ENCODE data around the gene CREB3L4. TPM values are rescaled to one million over a fixed set of nuclear protein-coding genes. Genes with fewer than 3 reads are reported as not detected.
"Not testable (repeated sequence)": the region's sequence is repeated elsewhere in the genome, so short reads cannot be mapped to it uniquely, and the experiment has no call there.

Gene CREB3L4
- polyA plus RNA-seq, 1 donor = 36.1 TPM

DNA sequence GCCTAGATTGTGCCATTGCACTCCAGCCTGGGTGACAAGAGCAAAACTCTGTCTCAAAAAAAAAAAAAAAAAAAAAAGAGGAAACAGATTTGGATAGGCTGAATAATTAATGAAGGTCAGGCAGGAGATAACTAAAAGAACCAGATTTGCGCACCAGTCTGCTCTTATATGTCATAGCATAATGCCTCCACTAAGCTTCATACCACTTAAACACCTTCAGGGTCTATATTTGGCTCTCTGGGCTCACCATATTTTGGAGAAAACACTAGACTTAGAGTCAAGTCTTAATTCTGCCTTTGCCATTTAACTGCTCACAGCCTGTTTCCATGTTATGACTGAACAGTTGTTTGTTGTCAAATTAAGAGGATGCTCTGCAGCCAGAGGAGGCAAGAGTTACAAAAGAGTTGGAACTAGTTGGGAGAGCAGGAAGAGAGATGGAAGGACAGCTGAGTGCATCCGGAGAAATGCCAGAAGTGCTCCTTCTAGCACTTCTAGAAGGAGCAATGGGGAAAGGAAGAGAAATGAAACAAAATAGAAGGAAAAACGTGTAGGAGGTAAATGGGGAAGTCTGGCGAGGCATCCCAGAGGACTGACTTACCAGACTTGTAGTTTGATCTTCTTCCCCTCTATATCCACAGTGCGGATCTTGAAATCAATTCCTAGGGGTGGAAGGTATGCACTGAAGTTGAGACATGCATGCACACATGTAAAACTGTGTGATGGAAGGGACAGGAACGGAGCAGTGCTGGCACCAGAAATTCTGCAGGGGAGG lies 16.6 kb downstream of the CREB3L4 start:
- DNase-seq = no peak

- no peak for DNase-seq
Measured at GRCh38 chr1:153985341-153985912, 17.7 kb downstream of the CREB3L4 start.

DNA sequence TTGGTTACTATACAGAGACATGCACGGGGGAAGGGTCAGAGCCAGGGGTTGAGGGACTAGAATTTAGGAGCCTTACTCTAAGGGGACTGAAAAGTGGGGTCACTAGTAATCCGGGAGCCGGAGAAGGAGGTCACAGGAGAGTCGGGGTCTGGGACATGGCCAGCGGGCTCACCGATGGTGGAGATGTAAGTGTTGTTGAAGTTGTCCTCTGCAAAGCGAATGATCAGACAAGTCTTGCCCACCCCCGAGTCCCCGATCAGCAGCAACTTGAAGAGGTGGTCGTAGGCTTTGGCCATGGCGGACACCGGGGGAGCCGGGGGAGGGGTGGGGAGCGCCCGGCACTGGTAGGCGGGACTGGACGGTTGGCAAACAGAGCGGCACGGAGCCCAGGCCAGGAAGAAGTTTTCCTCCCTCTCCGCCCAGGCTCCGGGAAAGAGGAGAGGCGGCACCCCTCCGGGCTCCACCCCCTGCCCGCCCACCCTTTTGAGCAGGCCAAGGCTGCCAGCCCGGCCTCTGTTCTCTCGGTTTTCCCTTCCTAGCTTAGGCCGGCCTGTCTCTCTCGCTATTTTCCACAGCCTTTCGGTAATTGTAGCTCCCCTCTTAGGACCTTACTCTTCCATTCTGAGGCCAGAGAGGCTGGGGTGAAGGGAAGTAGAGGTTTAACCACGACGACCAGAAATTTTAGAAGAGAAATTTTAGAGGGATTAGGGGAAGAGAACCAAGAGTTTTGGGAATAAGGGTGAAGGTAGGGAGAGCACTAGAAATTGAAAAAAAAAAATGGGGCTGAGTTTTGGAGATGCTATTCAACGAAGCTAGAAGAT lies 18.4 kb downstream of the CREB3L4 start, which contains the start of gene RAB13:
TSS of gene RAB13 (minus strand) at position 399 of the 821 bp plus-strand sequence. CDS start at position 296, 103 bp downstream.
- peak; percentile 83 for DNase-seq

- DNase-seq = no peak
Measured at GRCh38 chr1:153987621-153988020, 19.9 kb downstream of the CREB3L4 start.

- peak; percentile 98 for DNase-seq
Measured at GRCh38 chr1:153990468-153991150, 22.9 kb downstream of the CREB3L4 start, which contains the start of gene RPS27. Gene RPS27 (plus strand): TSS chr1:153990762. CDS start chr1:153990797, 35 bp downstream.

- no peak for DNase-seq
Measured at GRCh38 chr1:153991151-153991630, 23.5 kb downstream of the CREB3L4 start.

- no peak for DNase-seq
Measured at GRCh38 chr1:153991806-153992205, 24.1 kb downstream of the CREB3L4 start.

GRCh38 chr1:153995202-153995601 lies 27.5 kb downstream of the CREB3L4 start:
- DNase-seq = no peak

GRCh38 chr1:153995640-153996039 lies 27.9 kb downstream of the CREB3L4 start:
- DNase-seq = no peak

DNA sequence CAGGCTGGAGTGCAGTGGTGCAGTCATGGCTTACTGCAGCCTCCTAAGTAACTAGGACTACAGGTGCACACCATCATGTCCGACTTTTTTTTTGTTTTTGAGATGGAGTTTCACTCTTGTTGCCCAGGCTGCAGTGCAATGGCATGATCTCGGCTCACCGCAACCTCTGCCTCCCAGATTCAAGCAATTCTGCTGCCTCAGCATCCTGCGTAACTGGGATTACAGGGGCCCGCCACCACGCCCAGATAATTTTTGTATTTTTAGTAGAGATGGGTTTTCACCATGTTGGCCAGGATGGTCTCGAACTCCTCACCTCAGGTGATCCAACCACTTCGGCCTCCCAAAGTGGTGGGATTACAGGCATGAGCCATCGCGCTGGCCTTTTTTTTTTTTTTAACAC lies 29.2 kb downstream of the CREB3L4 start:
- not testable (repeated sequence) for DNase-seq

GRCh38 chr1:154000420-154000819 lies 32.7 kb downstream of the CREB3L4 start:
- DNase-seq = no peak

- no peak for DNase-seq
Measured at GRCh38 chr1:154006136-154006535, 38.4 kb downstream of the CREB3L4 start.

DNA sequence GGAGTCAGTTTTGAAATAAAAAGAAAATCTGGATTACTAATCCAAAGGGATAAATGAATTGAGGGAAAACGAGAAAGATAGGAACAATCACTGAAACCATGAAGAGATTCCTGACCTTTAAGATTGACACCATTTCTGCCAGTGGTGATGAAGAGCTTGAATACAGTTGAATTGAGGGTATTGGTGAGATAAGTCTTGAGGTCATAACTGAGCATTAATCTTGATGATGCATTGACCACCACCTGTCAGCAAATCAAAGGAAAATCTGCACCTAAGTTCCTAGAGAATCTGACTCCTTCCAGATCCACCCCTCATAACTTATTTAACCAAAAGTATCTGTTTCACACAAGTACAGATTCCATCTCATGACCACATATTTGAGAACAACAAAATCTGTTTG lies 44.4 kb downstream of the CREB3L4 start:
- no peak for DNase-seq

DNA sequence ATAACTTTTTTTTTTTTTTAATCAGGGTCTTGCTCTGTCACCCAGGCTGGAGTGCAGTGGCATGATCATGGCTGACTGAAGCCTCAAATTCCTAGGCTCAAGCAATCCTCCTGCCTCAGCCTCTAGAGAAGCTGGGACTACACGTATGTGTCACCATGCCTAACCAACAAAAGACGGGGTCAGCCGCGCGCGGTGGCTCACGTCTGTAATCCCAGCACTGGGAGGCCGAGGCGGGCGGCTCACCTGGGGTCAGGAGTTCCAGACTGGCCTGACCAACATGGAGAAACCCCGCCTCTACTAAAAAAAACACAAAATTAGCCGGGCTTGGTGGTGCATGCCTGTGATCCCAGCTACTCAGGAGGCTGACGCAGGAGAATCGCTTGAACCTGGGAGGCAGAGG lies 44.8 kb downstream of the CREB3L4 start:
- not testable (repeated sequence) for DNase-seq

DNA sequence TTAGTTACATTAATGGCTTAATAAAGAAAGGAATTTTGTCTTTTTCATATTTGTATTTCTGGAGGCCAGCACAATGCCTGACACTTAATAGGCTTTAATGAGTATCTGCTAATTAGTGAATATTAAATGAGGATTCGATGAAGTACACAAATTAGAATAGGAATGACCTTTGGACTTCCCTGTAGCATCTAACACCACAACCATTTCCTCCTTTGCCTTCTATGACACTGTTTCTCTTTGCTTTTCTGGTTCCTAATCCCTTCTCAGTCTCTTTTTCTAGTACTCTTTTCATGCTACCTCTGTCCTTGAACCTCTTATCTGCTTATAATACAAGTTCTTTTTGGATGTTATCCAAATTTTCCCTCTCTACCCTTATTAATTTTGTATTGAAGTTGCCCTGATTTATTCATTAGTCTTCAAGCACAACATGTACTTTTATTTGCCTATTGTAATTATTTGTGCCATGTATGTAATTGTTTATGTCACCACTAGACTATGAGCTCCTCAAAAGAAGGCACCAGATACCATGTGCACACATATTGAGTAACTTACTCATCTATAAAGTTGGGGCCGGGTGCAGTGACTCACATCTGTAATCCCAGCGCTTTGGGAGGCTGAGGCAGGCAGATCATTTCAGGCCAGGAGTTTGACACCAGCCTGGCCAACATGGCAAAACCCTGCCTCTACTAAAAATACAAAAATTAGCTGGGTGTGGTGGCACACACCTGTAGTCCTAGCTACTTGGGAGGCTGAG lies 46.6 kb downstream of the CREB3L4 start:
- DNase-seq = no peak

DNA sequence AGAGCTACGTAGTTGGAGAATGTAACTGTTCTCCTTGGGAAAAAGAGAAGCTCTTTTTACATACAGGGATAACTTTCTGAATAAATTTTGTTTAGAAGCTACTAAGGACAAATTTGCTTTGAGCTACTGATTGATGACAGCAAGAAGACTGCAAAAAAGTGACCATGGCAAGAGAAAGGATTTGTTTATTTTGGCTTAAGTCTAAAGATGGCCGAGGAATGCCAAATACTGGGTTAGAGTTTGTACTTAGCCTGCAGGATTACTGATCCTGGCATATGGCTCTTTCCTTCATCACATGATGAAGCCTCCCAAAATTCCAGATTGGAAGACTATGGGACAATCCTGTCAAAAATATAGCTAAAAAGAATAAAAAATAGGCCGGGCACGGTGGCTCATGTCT lies 51.6 kb downstream of the CREB3L4 start:
- no peak for DNase-seq

- no peak for DNase-seq
Measured at GRCh38 chr1:154019940-154020339, 52.2 kb downstream of the CREB3L4 start.
